Measurements from ENCODE around the gene CXCR2. TPM values are rescaled to one million over a fixed set of nuclear protein-coding genes. Genes with fewer than 3 reads are reported as not detected.
A peak's percentile ranks its signal among the peaks of the same experiment; 100 is the strongest.

The CXCR2 gene
- not detected in 2 replicates for total RNA-seq

GRCh38 chr2:218125626-218126080 lies at the start of gene CXCR2:
TSS of gene CXCR2 (plus strand) at chr2:218126028. CDS start at chr2:218134802, 8,774 bp downstream.
- Histone ChIP-seq H3K27me3 (ENCODE audit: insufficient read depth, low read length) (peaks cover 39% of the 10 kb centered on the region), H3K27ac (ENCODE audit: low read depth, low read length) (no peak within 1 kb of the TSS), H3K4me1 (ENCODE audit: insufficient read depth, low read length) (no peaks in the 10 kb centered on the region), H3K4me3 (ENCODE audit: insufficient read depth, low read length) (no peak within 1 kb of the TSS), H2AFZ (ENCODE audit: low read length) (no peak within 1 kb of the TSS), H4K20me1 (ENCODE audit: insufficient read depth, low read length) (no peaks in the 10 kb centered on the region), H3K9me3 (ENCODE audit: low read depth, low read length) (no peaks in the 10 kb centered on the region), H3K79me2 (ENCODE audit: insufficient read depth, low read length) (no peaks in the 10 kb centered on the region), H3K4me2 (ENCODE audit: insufficient read depth, low read length) (no peak within 1 kb of the TSS), H3K36me3 (ENCODE audit: insufficient read depth, low read length) (no peaks in the 10 kb centered on the region)
- DNase-seq (ENCODE audit: insufficient read length, low spot score, missing footprints) = peak; percentile 62
- TF ChIP-seq, protein P1, sequence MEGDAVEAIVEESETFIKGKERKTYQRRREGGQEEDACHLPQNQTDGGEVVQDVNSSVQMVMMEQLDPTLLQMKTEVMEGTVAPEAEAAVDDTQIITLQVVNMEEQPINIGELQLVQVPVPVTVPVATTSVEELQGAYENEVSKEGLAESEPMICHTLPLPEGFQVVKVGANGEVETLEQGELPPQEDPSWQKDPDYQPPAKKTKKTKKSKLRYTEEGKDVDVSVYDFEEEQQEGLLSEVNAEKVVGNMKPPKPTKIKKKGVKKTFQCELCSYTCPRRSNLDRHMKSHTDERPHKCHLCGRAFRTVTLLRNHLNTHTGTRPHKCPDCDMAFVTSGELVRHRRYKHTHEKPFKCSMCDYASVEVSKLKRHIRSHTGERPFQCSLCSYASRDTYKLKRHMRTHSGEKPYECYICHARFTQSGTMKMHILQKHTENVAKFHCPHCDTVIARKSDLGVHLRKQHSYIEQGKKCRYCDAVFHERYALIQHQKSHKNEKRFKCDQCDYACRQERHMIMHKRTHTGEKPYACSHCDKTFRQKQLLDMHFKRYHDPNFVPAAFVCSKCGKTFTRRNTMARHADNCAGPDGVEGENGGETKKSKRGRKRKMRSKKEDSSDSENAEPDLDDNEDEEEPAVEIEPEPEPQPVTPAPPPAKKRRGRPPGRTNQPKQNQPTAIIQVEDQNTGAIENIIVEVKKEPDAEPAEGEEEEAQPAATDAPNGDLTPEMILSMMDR (IDR thresholded peaks at IDR 0.05; ENCODE audit: extremely low read depth, low read depth, low read length) = no peak

DNA sequence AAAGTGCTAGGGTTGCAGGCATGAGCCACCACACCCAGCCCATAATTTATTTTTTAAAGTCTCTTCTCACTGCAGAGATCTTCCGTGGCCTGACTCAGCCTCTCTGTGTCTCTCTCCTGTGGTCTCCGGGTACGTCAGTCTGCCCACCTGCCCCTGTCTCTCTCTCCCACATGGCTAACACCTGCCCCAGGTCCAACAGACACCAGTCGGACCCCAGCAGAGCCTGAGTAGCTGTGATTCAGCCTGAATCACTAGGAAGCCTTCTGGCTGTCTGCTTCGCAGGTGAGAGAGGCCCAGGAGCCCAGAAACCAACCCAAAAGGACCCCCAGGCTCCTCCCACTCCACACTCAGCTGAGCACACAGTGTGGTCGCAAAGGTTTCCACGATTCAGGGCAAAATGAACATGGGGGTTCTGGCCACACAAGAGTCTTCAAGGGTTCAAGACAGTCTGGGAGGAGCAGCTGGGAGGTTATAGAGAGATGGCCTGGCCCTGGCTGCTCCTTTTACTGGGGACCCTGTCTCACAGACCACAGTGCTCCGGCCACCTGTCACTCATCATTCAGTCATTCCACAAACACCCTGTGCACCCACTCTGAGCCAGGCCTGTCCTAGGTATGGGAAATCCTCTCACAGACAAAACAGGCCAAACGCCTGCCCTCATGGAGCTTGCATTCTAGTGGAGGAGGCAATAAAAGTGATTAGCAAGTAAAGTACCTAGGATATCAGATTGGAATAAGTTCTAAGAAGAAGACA lies 48.2 kb upstream of the CXCR2 start:
- Histone ChIP-seq H3K9me3 (ENCODE audit: low read depth, low read length) (no peaks in the 10 kb centered on the region), H2AFZ (ENCODE audit: low read length) (no peak overlapping the region), H3K4me1 (ENCODE audit: insufficient read depth, low read length) (peaks cover 9% of the 10 kb centered on the region), H3K4me3 (ENCODE audit: insufficient read depth, low read length) (no peak overlapping the region), H3K4me2 (ENCODE audit: insufficient read depth, low read length) (no peak overlapping the region), H3K79me2 (ENCODE audit: insufficient read depth, low read length) (no peaks in the 10 kb centered on the region), H3K27me3 (ENCODE audit: insufficient read depth, low read length) (peaks cover 11% of the 10 kb centered on the region), H3K27ac (ENCODE audit: low read depth, low read length) (no peak overlapping the region), H4K20me1 (ENCODE audit: insufficient read depth, low read length) (no peaks in the 10 kb centered on the region), H3K36me3 (ENCODE audit: insufficient read depth, low read length) (no peaks in the 10 kb centered on the region)
- no peak for DNase-seq (ENCODE audit: insufficient read length, low spot score, missing footprints)
- TF ChIP-seq, protein P1 (IDR thresholded peaks at IDR 0.05; ENCODE audit: extremely low read depth, low read depth, low read length) = no peak

- H3K4me3 ChIP-seq (ENCODE audit: insufficient read depth, low read length) = no peak overlapping the region
- H3K4me1 ChIP-seq (ENCODE audit: insufficient read depth, low read length) = peaks cover 9% of the 10 kb centered on the region
- peaks cover 22% of the 10 kb centered on the region for H3K27me3 ChIP-seq (ENCODE audit: insufficient read depth, low read length)
- H3K36me3 ChIP-seq (ENCODE audit: insufficient read depth, low read length) = no peaks in the 10 kb centered on the region
- H3K4me2 ChIP-seq (ENCODE audit: insufficient read depth, low read length) = no peak overlapping the region
- H4K20me1 ChIP-seq (ENCODE audit: insufficient read depth, low read length) = no peaks in the 10 kb centered on the region
- TF ChIP-seq, protein P1 (IDR thresholded peaks at IDR 0.05; ENCODE audit: extremely low read depth, low read depth, low read length) = no peak
- no peak for DNase-seq (ENCODE audit: insufficient read length, low spot score, missing footprints)
- H2AFZ ChIP-seq (ENCODE audit: low read length) = no peak overlapping the region
- no peaks in the 10 kb centered on the region for H3K79me2 ChIP-seq (ENCODE audit: insufficient read depth, low read length)
- no peaks in the 10 kb centered on the region for H3K9me3 ChIP-seq (ENCODE audit: low read depth, low read length)
- no peak overlapping the region for H3K27ac ChIP-seq (ENCODE audit: low read depth, low read length)
Measured at GRCh38 chr2:218079943-218080913, 45.6 kb upstream of the CXCR2 start.

Data from osteoblast (primary cell).